AG04450 (cell line): ENCODE measurements around the gene UGCG. TPM values are rescaled to one million over a fixed set of nuclear protein-coding genes. Genes with fewer than 3 reads are reported as not detected.
A peak's percentile ranks its signal among the peaks of the same experiment; 100 is the strongest.

Source experiments
- CTCF ChIA-PET: fragments of 300-600, 350-600 bp; formaldehyde crosslinking; extraction: SDS; loops from one replicate; lab custom pipeline; 2022; ENCODE audit warnings: antibody characterized with exemption, inconsistent platforms; lab: Charles Lee
- POLR2A ChIA-PET: fragments of 350-600 bp; formaldehyde crosslinking; extraction: SDS; loops from one replicate; lab custom pipeline; 2021; ENCODE audit warnings: antibody characterized with exemption, inconsistent platforms; lab: Yijun Ruan, JAX
- DNase-seq: peaks from one replicate; pipeline ENCODE4 v3.0.0-alpha.2; 2011; ENCODE audit warnings: low read depth, low spot score
- H3K27ac ChIP-seq: one replicate; pipeline ENCODE4 v1.5.1; 2012; ENCODE audit warnings: low read depth, low read length, control low read depth
- H3K27me3 ChIP-seq: one replicate; pipeline ENCODE4 v1.6.0; 2012; ENCODE audit warnings: low read length; ENCODE audit not compliant: control insufficient read depth, insufficient read depth
- H3K4me3 ChIP-seq: 2 replicates; pipeline ENCODE4 v1.5.1; 2011; ENCODE audit warnings: mild to moderate bottlenecking, low read depth, low read length, control low read depth
- H3K9me3 ChIP-seq: 2 replicates; pipeline ENCODE4 v1.5.1; 2012; ENCODE audit warnings: low read length; ENCODE audit not compliant: control insufficient read depth, insufficient read depth
- CTCF ChIP-seq: IDR thresholded peaks from 2 replicates; pipeline ENCODE4 v1.5.1; 2011; ENCODE audit warnings: low read depth, low read length, control low read depth, inconsistent platforms
- polyA plus RNA-seq: library from polyadenylated mRNA; depleted of rRNA; stranded (reverse); fragments of >200 nt; gene quantifications from 2 replicates; pipeline ENCODE4 v1.2.3, GENCODE V29; 2011

The UGCG gene
- polyA plus RNA-seq, 1 experiment, result 149 TPM

DNA sequence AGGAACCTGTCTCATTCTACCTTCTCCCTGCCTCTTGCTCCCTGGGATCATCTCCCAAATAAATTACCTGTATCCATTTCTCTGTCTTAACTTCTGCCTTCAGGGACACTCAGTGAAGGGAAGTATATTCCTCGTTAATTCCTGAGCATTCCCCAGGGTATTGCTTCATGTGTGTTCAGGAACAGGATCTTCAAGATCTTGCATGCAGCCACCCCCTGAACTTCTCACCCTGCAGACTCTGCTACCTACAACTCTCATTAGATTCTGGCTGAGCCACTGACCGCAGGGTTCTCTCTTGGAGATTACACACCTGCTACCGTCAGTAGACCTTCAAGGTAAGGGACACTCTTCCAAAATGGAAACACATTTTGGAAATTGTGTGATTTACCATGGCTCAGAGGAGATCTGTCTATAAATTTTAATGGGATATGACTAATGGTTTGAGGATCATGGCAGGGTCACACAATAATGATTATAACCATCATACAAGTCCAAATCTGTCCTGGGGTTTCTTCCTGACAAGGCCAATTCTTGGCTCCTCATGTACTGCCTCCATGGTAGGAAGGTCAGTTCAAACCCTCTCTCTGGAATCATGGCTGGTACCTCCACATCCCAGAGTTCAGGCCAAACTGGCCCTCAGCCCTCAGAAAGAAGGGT is 38.9 kb upstream of the UGCG start:
- no peak for TF ChIP-seq CTCF
- CTCF ChIA-PET, result no interaction called here
- DNase-seq, result no peak
- POLR2A ChIA-PET, result no interaction called here
- H3K27ac ChIP-seq, result no peak overlapping the region
- H3K4me3 ChIP-seq, result no peak overlapping the region
- no peaks in the 10 kb centered on the region for H3K27me3 ChIP-seq
- H3K9me3 ChIP-seq, result no peaks in the 10 kb centered on the region

DNA sequence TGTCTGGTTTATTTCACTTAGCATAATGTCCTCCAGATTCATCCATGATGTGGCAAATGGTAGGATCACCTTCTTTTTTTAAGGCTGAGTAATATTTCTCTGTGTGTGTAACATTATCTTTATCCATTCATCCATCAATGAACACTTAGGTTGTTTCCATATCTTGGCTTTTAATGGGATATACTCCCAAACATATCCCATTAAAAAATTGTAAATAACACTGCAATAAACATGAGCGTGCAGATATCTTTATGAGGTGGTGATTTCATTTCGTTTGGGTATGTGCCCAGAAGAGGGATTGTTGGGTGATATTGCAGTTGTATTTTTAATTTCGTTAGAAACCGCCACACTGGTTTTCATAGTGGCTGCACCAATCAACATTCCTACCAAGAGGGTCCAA is 36.2 kb upstream of the UGCG start:
- TF ChIP-seq CTCF, result no peak
- no peak for DNase-seq
- no peak overlapping the region for H3K4me3 ChIP-seq
- CTCF ChIA-PET, result no interaction called here
- H3K27ac ChIP-seq, result no peak overlapping the region
- POLR2A ChIA-PET, result no interaction called here
- H3K9me3 ChIP-seq, result no peaks in the 10 kb centered on the region
- H3K27me3 ChIP-seq, result no peaks in the 10 kb centered on the region

GRCh38 chr9:111863636-111864035 is 33.0 kb upstream of the UGCG start:
- H3K27ac ChIP-seq, result no peak overlapping the region
- POLR2A ChIA-PET, result no interaction called here
- CTCF ChIA-PET, result no interaction called here
- no peaks in the 10 kb centered on the region for H3K27me3 ChIP-seq
- H3K4me3 ChIP-seq, result no peak overlapping the region
- no peaks in the 10 kb centered on the region for H3K9me3 ChIP-seq
- DNase-seq, result no peak
- TF ChIP-seq CTCF, result no peak

DNA sequence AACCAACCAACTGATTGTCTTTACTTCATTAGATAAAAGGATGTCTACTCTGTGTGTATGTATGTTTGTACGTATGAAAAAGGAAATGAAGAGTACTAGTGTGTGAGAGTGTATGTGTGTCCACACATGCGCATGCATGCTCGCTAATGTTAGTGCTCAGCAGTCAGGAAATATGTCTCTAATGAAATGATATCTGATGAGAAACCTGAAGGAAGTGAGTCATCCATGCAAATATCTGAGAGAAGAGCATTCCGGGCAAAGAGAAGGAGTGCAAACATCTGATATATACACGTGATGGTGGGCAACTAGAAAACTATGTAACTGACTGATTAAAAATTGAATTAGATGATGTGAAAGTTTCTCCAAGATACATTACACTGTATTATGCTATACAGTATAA is 29.6 kb upstream of the UGCG start:
- no peak overlapping the region for H3K4me3 ChIP-seq
- H3K9me3 ChIP-seq, result no peaks in the 10 kb centered on the region
- CTCF ChIA-PET, result no interaction called here
- peak; percentile 30 for DNase-seq
- TF ChIP-seq CTCF, result no peak
- no peaks in the 10 kb centered on the region for H3K27me3 ChIP-seq
- POLR2A ChIA-PET, result no interaction called here
- H3K27ac ChIP-seq, result no peak overlapping the region

DNA sequence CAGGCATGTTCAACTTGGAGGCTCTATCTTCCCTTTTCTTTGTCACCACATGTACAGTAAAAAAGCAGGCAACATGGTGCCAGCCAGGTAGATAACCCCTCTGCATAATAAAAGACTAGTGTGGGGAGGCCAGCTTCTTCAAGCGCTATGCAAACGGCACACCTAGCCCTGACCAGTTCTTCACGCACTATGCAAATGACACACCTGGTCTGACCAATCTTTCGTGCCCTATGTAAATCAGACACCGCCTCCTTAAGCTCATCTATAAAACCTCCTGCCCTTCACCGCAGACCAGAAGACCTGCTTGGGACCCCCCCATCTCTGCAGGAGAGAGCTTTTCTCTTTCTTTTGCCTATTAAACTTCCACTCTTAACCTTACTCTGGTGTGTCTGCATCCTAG is 28.1 kb upstream of the UGCG start:
- Histone ChIP-seq H3K9me3 (no peaks in the 10 kb centered on the region), H3K4me3 (no peak overlapping the region), H3K27me3 (no peaks in the 10 kb centered on the region), H3K27ac (no peak overlapping the region)
- ChIA-PET CTCF (interaction anchor here (0.7 kb wide), 1 partner anchor 214 kb away, joined by 5 read pairs; no protein-coding TSS in a partner anchor), POLR2A (interaction anchor here (0.6 kb wide), 1 partner anchor 28 kb away, joined by 3 read pairs; no protein-coding TSS in a partner anchor)
- TF ChIP-seq CTCF, result no peak
- no peak for DNase-seq
